Measurements from ENCODE around the gene LCP2.
A peak's percentile ranks its signal among the peaks of the same experiment; 100 is the strongest.

Gene LCP2

GRCh38 chr5:170314541-170315095, 17.0 kb upstream of the LCP2 start:
- DNase-seq = peak; percentile 87

- DNase-seq = peak; percentile 56
These were observed 16.2 kb upstream of the LCP2 start for GRCh38 chr5:170313816-170314215.

GRCh38 chr5:170313344-170313743, 15.8 kb upstream of the LCP2 start:
- DNase-seq = peak; percentile 87

GRCh38 chr5:170312666-170313065, 15.1 kb upstream of the LCP2 start:
- peak; percentile 100 for DNase-seq

- DNase-seq = peak; percentile 58
These were observed 14.7 kb upstream of the LCP2 start for GRCh38 chr5:170312301-170312595.

GRCh38 chr5:170311511-170312300, 14.1 kb upstream of the LCP2 start:
- peak; percentile 67 for DNase-seq

- DNase-seq = peak; percentile 43
These were observed 12.8 kb upstream of the LCP2 start for GRCh38 chr5:170310256-170310926.

GRCh38 chr5:170308686-170309085, 11.1 kb upstream of the LCP2 start:
- peak; percentile 80 for DNase-seq

GRCh38 chr5:170307575-170308465, 10.2 kb upstream of the LCP2 start:
- DNase-seq = peak; percentile 100

- DNase-seq = peak; percentile 60
These were observed 8.8 kb upstream of the LCP2 start for GRCh38 chr5:170306381-170306831.

GRCh38 chr5:170305646-170306025, 8.1 kb upstream of the LCP2 start:
- DNase-seq = no peak

GRCh38 chr5:170305016-170305645, 7.6 kb upstream of the LCP2 start:
- DNase-seq = no peak

GRCh38 chr5:170303549-170303948, 6.0 kb upstream of the LCP2 start:
- no peak for DNase-seq

GRCh38 chr5:170302653-170303501, 5.3 kb upstream of the LCP2 start:
- peak; percentile 89 for DNase-seq

- peak; percentile 67 for DNase-seq
These were observed 4.5 kb upstream of the LCP2 start for GRCh38 chr5:170301981-170302652.

- DNase-seq = no peak
These were observed 3.6 kb upstream of the LCP2 start for GRCh38 chr5:170301149-170301548.

GRCh38 chr5:170300361-170301013, 2.9 kb upstream of the LCP2 start:
- DNase-seq = peak; percentile 85

- DNase-seq = peak; percentile 78
These were observed 515 bp downstream of the LCP2 start for GRCh38 chr5:170296935-170297588.

- DNase-seq = peak; percentile 80
These were observed 1.3 kb downstream of the LCP2 start for GRCh38 chr5:170296036-170296934.
